ENCODE data around the gene MOSMO. TPM values are rescaled to one million over a fixed set of nuclear protein-coding genes. Genes with fewer than 3 reads are reported as not detected.

The MOSMO gene
- polyA plus RNA-seq, 3 donors, result 0.95 to 9.1 (median 2.5) TPM

DNA sequence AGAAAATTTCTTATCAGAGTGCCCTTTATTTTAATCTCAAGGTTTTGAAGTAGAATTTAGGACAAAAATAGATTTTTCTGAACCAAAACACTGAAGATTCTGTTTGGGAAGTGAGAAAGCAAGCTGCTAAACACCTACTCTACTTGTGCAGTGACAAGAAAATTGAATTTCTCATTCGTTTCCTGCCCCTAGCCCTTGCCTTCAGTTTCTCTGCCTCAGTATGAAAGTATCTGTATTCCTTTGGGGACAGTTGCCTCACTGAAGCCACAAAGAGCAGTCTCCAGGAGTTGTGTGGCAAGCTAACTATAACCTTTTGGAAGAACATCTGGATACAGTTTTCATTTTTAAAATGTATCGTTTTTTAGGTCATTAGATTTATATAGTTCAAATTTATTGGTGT lies 19.7 kb downstream of the MOSMO start:
- H3K4me1 ChIP-seq (ENCODE audit: control insufficient read depth in 1 of 2, insufficient read depth in 2 of 2, low read length in 2 of 2), result no peaks in the 10 kb centered on the region
- no peaks in the 10 kb centered on the region for H3K27me3 ChIP-seq (ENCODE audit: control insufficient read depth in 2 of 2, insufficient read depth in 2 of 2, low read length in 2 of 2)
- Mint-ChIP-seq H3K4me3 (no peak overlapping the region), H3K4me1 (peaks cover 5% of the 10 kb centered on the region), H3K36me3 (peaks cover 22 to 25% of the 10 kb centered on the region in 2 donors), H3K9me3 (peaks cover 0 to 11% (median 10%) of the 10 kb centered on the region in 7 donors), H3K27ac (no peak overlapping the region), H3K27me3 (ENCODE audit: low read depth in 3 of 3) (peaks cover 0 to 2% (median 2%) of the 10 kb centered on the region in 3 donors)
- no peak overlapping the region for H3K4me3 ChIP-seq (replicated peaks in 1 of 3; ENCODE audit: low read depth in 2 of 3, low read length in 3 of 3)
- H2AFZ ChIP-seq (ENCODE audit: insufficient read depth, low read depth, low read length, poor library complexity, severe bottlenecking), result no peak overlapping the region
- peaks cover 9% of the 10 kb centered on the region for H3K79me2 ChIP-seq (ENCODE audit: insufficient read depth, low read length)
- no peak overlapping the region for H3K27ac ChIP-seq (ENCODE audit: low read depth in 1 of 2, low read length in 2 of 2)
- H3K36me3 ChIP-seq (replicated peaks in 1 of 2; ENCODE audit: control insufficient read depth in 1 of 2, insufficient read depth in 2 of 2, low read length in 2 of 2), result peaks cover 0 to 23% of the 10 kb centered on the region in 2 donors
- intact Hi-C loops (cut with micrococcal nuclease), result no loop called here
- H4K20me1 ChIP-seq (ENCODE audit: insufficient read depth, low read length), result peaks cover 20% of the 10 kb centered on the region
- H3K9me3 ChIP-seq (replicated peaks in 1 of 2; ENCODE audit: control insufficient read depth in 1 of 2, insufficient read depth in 1 of 2, low read length in 2 of 2), result peaks cover 7 to 10% of the 10 kb centered on the region in 2 donors
- TF ChIP-seq, protein P1, sequence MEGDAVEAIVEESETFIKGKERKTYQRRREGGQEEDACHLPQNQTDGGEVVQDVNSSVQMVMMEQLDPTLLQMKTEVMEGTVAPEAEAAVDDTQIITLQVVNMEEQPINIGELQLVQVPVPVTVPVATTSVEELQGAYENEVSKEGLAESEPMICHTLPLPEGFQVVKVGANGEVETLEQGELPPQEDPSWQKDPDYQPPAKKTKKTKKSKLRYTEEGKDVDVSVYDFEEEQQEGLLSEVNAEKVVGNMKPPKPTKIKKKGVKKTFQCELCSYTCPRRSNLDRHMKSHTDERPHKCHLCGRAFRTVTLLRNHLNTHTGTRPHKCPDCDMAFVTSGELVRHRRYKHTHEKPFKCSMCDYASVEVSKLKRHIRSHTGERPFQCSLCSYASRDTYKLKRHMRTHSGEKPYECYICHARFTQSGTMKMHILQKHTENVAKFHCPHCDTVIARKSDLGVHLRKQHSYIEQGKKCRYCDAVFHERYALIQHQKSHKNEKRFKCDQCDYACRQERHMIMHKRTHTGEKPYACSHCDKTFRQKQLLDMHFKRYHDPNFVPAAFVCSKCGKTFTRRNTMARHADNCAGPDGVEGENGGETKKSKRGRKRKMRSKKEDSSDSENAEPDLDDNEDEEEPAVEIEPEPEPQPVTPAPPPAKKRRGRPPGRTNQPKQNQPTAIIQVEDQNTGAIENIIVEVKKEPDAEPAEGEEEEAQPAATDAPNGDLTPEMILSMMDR (IDR thresholded peaks at IDR 0.05), result no peak
- H3K9ac ChIP-seq (ENCODE audit: insufficient read depth, low read length, poor library complexity, severe bottlenecking), result no peak overlapping the region
- no peak overlapping the region for H3K4me2 ChIP-seq (replicated peaks; ENCODE audit: extremely low read depth, low read length, poor library complexity, severe bottlenecking)
- WGBS (ENCODE audit: insufficient coverage), result no CpG with 5 or more reads among the region's 2 CpGs
- no peak for DNase-seq

DNA sequence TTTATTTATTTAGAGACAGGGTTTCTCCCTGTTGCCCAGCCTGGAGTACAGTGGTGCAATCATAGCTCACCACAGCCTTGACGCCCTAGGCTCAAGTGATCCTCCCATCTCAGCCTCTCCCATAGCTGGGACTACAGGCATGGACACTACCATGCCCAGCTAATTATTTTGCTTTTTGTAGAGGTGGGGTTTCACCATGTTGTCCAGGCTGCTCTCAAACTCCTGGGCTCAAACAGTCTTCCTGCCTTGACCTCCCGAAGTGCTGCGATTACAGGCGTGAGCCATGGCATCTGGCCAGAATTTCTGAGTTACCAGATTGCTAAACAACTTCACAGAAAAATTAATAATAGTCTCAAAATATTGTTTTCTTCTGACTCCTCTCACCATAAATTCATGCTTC lies 21.7 kb downstream of the MOSMO start:
- 94% methylated on average over 3 of the region's 4 CpGs for WGBS (ENCODE audit: insufficient coverage)
- Histone ChIP-seq H3K27ac (ENCODE audit: low read depth in 1 of 2, low read length in 2 of 2) (no peak overlapping the region), H2AFZ (ENCODE audit: insufficient read depth, low read depth, low read length, poor library complexity, severe bottlenecking) (no peak overlapping the region), H4K20me1 (ENCODE audit: insufficient read depth, low read length) (peaks cover 12% of the 10 kb centered on the region), H3K36me3 (replicated peaks in 1 of 2; ENCODE audit: control insufficient read depth in 1 of 2, insufficient read depth in 2 of 2, low read length in 2 of 2) (peaks cover 0 to 23% of the 10 kb centered on the region in 2 donors), H3K9me3 (replicated peaks in 1 of 2; ENCODE audit: control insufficient read depth in 1 of 2, insufficient read depth in 1 of 2, low read length in 2 of 2) (peaks cover 7 to 10% of the 10 kb centered on the region in 2 donors), H3K27me3 (ENCODE audit: control insufficient read depth in 2 of 2, insufficient read depth in 2 of 2, low read length in 2 of 2) (no peaks in the 10 kb centered on the region), H3K9ac (ENCODE audit: insufficient read depth, low read length, poor library complexity, severe bottlenecking) (no peak overlapping the region), H3K4me2 (replicated peaks; ENCODE audit: extremely low read depth, low read length, poor library complexity, severe bottlenecking) (no peak overlapping the region), H3K4me1 (ENCODE audit: control insufficient read depth in 1 of 2, insufficient read depth in 2 of 2, low read length in 2 of 2) (no peaks in the 10 kb centered on the region), H3K4me3 (replicated peaks in 1 of 3; ENCODE audit: low read depth in 2 of 3, low read length in 3 of 3) (no peak overlapping the region), H3K79me2 (ENCODE audit: insufficient read depth, low read length) (peaks cover 3% of the 10 kb centered on the region)
- H3K36me3 Mint-ChIP-seq, result peaks cover 24 to 33% of the 10 kb centered on the region in 2 donors
- H3K27ac Mint-ChIP-seq, result no peak overlapping the region
- H3K4me3 Mint-ChIP-seq, result no peak overlapping the region
- intact Hi-C loops (cut with micrococcal nuclease), result no loop called here
- H3K4me1 Mint-ChIP-seq, result peaks cover 8% of the 10 kb centered on the region
- DNase-seq, result no peak
- H3K27me3 Mint-ChIP-seq (ENCODE audit: low read depth in 3 of 3), result peaks cover 0 to 2% (median 2%) of the 10 kb centered on the region in 3 donors
- peaks cover 0 to 11% (median 10%) of the 10 kb centered on the region in 7 donors for H3K9me3 Mint-ChIP-seq
- TF ChIP-seq, protein P1 (IDR thresholded peaks at IDR 0.05), result no peak

Measured in CD14-positive monocyte (primary cell).